Measurements from ENCODE around the gene DECR2. TPM values are rescaled to one million over a fixed set of nuclear protein-coding genes. Genes with fewer than 3 reads are reported as not detected.

DECR2 gene
- total and polyA plus RNA-seq, 9 of the 15 experiments (the other 6 are each of a cell fraction or from before 2014, with no cell fraction given) = 1.0 to 31.9 (median 10.3) TPM

- TF ChIP-seq TOE1 (IDR thresholded peaks at IDR 0.05; ENCODE audit: borderline replicate concordance) = no peak
- TF ChIP-seq TOE1 (CRISPR knock-in tag; IDR thresholded peaks at IDR 0.05; ENCODE audit: borderline replicate concordance, low read depth) = no peak
- TF ChIP-seq RFX5 (IDR thresholded peaks at IDR 0.05; ENCODE audit: low read depth, low read length) = no peak
- no peak for TF ChIP-seq MNT (conservative IDR thresholded peaks at IDR 0.05)
Measured at GRCh38 chr16:427250-427649, 25.6 kb downstream of the DECR2 start (continued).

- no peak overlapping the region for H2AFZ ChIP-seq (ENCODE audit: low read depth, low read length)
- CTCF ChIA-PET (ENCODE audit: low intra/inter-chr PET ratio) = no interaction called here
- intact Hi-C loops (cut with micrococcal nuclease) = no loop called here
- no peak overlapping the region for H3K4me2 ChIP-seq (ENCODE audit: insufficient read depth, low read length)
- no peak overlapping the region for H3K9ac ChIP-seq (ENCODE audit: insufficient read depth in 1 of 2, low read depth in 2 of 2, low read length in 2 of 2)
- DNase-seq (ENCODE audit: extremely low read depth in 1 of 4, low spot score in 3 of 4) (no peak), FAIRE-seq (no peak), ATAC-seq (no peak)
- H3K4me1 ChIP-seq (replicated peaks in 1 of 2; ENCODE audit: control insufficient read depth in 2 of 2, insufficient read depth in 2 of 2, low read length in 2 of 2) = peaks cover 7 to 19% of the 10 kb centered on the region in 2 experiments; a peak in 3 of 5 replicates
- no peaks in the 10 kb centered on the region; the same call in 2 of the 3 replicates for H3K36me3 ChIP-seq (ENCODE audit: control insufficient read depth, insufficient read depth, low read length)
- no peak overlapping the region for H3K4me3 ChIP-seq
- no peaks in the 10 kb centered on the region for H3K9me1 ChIP-seq (ENCODE audit: control insufficient read depth, insufficient read depth, low read length)
- H4K20me1 ChIP-seq (replicated peaks; ENCODE audit: control insufficient read depth, insufficient read depth, low read length) = no peaks in the 10 kb centered on the region
- BruUV-seq (replicated peaks) = no TSS peak
- POLR2A ChIA-PET = interaction anchor here (0.6 to 1.2 kb wide), 2 partner anchors 14 to 16 kb away, joined by 3 to 4 read pairs; no protein-coding TSS in a partner anchor
- H3K9me3 ChIP-seq (replicated peaks; ENCODE audit: control insufficient read depth, insufficient read depth, low read depth, low read length) = no peaks in the 10 kb centered on the region
- peaks cover 8% of the 10 kb centered on the region; the same call in 2 of the 3 replicates for H3K79me2 ChIP-seq (ENCODE audit: control insufficient read depth, insufficient read depth, low read length)
- in situ Hi-C loops (cut with MboI) = no loop called here
- 92% methylated on average over 7 of the region's 7 CpGs for WGBS (ENCODE audit: insufficient coverage, low coverage, missing lambda C conversion rate)
- no peaks in the 10 kb centered on the region for H3K27me3 ChIP-seq (ENCODE audit: control insufficient read depth in 2 of 2, insufficient read depth in 2 of 2, low read length in 2 of 2)
- H3K27ac ChIP-seq (ENCODE audit: extremely low read depth, low read depth, low read length) = no peak overlapping the region
- TF ChIP-seq BHLHE40 (IDR thresholded peaks at IDR 0.05; ENCODE audit: low read length) (no peak), NCOA2 (IDR thresholded peaks at IDR 0.05; ENCODE audit: partially characterized antibody in 2 of 2) (no peak), ZBTB26 (CRISPR knock-in tag; IDR thresholded peaks at IDR 0.05) (no peak), ARNT (IDR thresholded peaks at IDR 0.05) (no peak), RBM34 (IDR thresholded peaks at IDR 0.05; ENCODE audit: borderline replicate concordance, insufficient read depth, low read length) (no peak), ZNF277 (CRISPR knock-in tag; IDR thresholded peaks at IDR 0.05; ENCODE audit: borderline replicate concordance) (no peak), HDAC6 (IDR thresholded peaks at IDR 0.05; ENCODE audit: low read depth, low read length) (no peak), XRCC3 (IDR thresholded peaks at IDR 0.05) (no peak), MED1 (CRISPR knock-in tag; IDR thresholded peaks at IDR 0.05; ENCODE audit: borderline replicate concordance) (no peak), ZNF165 (CRISPR knock-in tag; IDR thresholded peaks at IDR 0.05; ENCODE audit: borderline replicate concordance) (no peak)
Measured at GRCh38 chr16:430904-431303, 29.2 kb downstream of the DECR2 start.

Data from K562 (cell line).